Measurements from ENCODE around the gene HDAC4. TPM values are rescaled to one million over a fixed set of nuclear protein-coding genes. Genes with fewer than 3 reads are reported as not detected.

Gene HDAC4
- total RNA-seq, 1 donor from 2014 or later = 11.8 TPM

DNA sequence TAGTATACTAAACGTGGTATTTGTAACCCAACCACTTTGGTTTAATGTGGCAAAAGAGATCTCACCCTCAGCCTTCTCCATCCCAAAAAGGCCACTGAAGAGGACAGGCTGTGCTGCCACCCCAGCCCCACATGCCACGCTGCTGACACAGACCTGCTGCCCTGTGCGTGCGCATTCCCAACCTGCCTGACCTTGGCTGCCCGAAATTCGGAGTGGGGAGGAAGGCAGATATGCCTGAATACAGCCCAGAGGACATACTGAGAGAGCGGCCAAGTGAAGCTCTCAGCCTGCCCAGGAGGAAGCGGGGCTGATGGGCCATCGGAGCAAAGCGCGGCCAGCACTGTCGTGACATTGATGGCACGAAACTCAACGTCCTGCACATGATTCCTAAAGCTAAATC, 70.0 kb downstream of the HDAC4 start:
- H3K79me2 ChIP-seq (ENCODE audit: insufficient read depth, low read length) = peaks cover 14% of the 10 kb centered on the region
- FAIRE-seq (no peak), DNase-seq (ENCODE audit: low read depth) (no peak)
- no peak overlapping the region for H3K9ac ChIP-seq (ENCODE audit: low read length)
- no peak overlapping the region for H2AFZ ChIP-seq (ENCODE audit: low read depth, low read length)
- no peak for TF ChIP-seq EZH2 (IDR thresholded peaks at IDR 0.05; ENCODE audit: insufficient read depth, low read length)
- TF ChIP-seq, protein P1, sequence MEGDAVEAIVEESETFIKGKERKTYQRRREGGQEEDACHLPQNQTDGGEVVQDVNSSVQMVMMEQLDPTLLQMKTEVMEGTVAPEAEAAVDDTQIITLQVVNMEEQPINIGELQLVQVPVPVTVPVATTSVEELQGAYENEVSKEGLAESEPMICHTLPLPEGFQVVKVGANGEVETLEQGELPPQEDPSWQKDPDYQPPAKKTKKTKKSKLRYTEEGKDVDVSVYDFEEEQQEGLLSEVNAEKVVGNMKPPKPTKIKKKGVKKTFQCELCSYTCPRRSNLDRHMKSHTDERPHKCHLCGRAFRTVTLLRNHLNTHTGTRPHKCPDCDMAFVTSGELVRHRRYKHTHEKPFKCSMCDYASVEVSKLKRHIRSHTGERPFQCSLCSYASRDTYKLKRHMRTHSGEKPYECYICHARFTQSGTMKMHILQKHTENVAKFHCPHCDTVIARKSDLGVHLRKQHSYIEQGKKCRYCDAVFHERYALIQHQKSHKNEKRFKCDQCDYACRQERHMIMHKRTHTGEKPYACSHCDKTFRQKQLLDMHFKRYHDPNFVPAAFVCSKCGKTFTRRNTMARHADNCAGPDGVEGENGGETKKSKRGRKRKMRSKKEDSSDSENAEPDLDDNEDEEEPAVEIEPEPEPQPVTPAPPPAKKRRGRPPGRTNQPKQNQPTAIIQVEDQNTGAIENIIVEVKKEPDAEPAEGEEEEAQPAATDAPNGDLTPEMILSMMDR (IDR thresholded peaks at IDR 0.05; ENCODE audit: insufficient read depth, low read depth, low read length) = no peak
- Mint-ChIP-seq H3K9me3 (ENCODE audit: unreplicated experiment) (no peaks in the 10 kb centered on the region), H3K27me3 (ENCODE audit: low read depth, unreplicated experiment) (no peaks in the 10 kb centered on the region), H3K4me3 (ENCODE audit: unreplicated experiment) (no peak overlapping the region), H3K36me3 (ENCODE audit: low read depth, unreplicated experiment) (no peaks in the 10 kb centered on the region), H3K27ac (ENCODE audit: unreplicated experiment) (no peak overlapping the region), H3K4me1 (ENCODE audit: low read depth, unreplicated experiment) (peaks cover 9% of the 10 kb centered on the region)
- H3K4me3 ChIP-seq (ENCODE audit: insufficient read depth, low read depth, low read length) = no peak overlapping the region
- no peaks in the 10 kb centered on the region for H3K9me3 ChIP-seq (ENCODE audit: insufficient read depth, low read depth, low read length)
- H3K27ac ChIP-seq (ENCODE audit: low read depth, low read length) = no peak overlapping the region
- H4K20me1 ChIP-seq (ENCODE audit: insufficient read depth, low read length) = peaks cover 37% of the 10 kb centered on the region
- no peak overlapping the region for H3K4me2 ChIP-seq (ENCODE audit: low read length)
- no peaks in the 10 kb centered on the region for H3K27me3 ChIP-seq (ENCODE audit: insufficient read depth, low read length)
- no peaks in the 10 kb centered on the region for H3K36me3 ChIP-seq (ENCODE audit: insufficient read depth, low read length)
- H3K4me1 ChIP-seq (ENCODE audit: insufficient read depth, low read length) = peaks cover 11% of the 10 kb centered on the region

DNA sequence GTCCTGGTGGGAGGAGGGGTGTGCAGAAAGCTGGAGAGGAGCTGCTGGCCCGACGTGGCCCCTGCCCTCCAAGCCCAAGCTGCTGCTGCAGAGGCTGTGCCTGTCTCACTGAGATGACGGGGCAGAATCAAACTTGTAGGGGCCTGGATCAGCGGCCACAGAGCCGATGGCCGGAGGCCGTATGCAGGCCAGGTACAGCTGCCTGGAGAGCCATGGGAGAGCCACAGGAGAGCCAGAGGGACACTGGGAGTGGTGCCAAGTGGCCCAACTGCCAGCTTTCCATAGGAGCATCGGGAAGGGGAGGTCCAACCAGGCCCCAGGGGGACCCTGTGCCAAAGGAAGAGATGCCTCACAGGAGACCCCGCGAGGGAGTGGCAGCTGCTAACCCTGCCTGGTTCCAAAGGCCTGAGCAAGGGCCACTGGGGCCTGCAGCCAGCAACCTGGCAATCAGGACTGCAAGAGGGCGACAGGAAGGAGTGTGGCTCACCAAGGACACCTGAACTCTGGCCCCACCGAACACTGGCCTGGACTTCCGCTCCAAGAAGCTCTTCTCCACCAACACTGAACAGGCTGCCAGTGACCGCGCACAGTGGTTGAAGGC, 70.7 kb downstream of the HDAC4 start:
- H3K9ac ChIP-seq (ENCODE audit: low read length) = no peak overlapping the region
- FAIRE-seq (no peak), DNase-seq (ENCODE audit: low read depth) (no peak)
- no peak overlapping the region for H3K27ac Mint-ChIP-seq (ENCODE audit: unreplicated experiment)
- no peak overlapping the region for H2AFZ ChIP-seq (ENCODE audit: low read depth, low read length)
- H3K36me3 ChIP-seq (ENCODE audit: insufficient read depth, low read length) = no peaks in the 10 kb centered on the region
- no peak for TF ChIP-seq EZH2 (IDR thresholded peaks at IDR 0.05; ENCODE audit: insufficient read depth, low read length)
- TF ChIP-seq, protein P1 (IDR thresholded peaks at IDR 0.05; ENCODE audit: insufficient read depth, low read depth, low read length) = no peak
- H4K20me1 ChIP-seq (ENCODE audit: insufficient read depth, low read length) = peaks cover 40% of the 10 kb centered on the region
- no peak overlapping the region for H3K4me3 Mint-ChIP-seq (ENCODE audit: unreplicated experiment)
- H3K4me1 ChIP-seq (ENCODE audit: insufficient read depth, low read length) = peaks cover 11% of the 10 kb centered on the region
- no peak overlapping the region for H3K27ac ChIP-seq (ENCODE audit: low read depth, low read length)
- peaks cover 14% of the 10 kb centered on the region for H3K79me2 ChIP-seq (ENCODE audit: insufficient read depth, low read length)
- H3K9me3 ChIP-seq (ENCODE audit: insufficient read depth, low read depth, low read length) = no peaks in the 10 kb centered on the region
- H3K4me1 Mint-ChIP-seq (ENCODE audit: low read depth, unreplicated experiment) = peaks cover 9% of the 10 kb centered on the region
- H3K27me3 Mint-ChIP-seq (ENCODE audit: low read depth, unreplicated experiment) = no peaks in the 10 kb centered on the region
- no peaks in the 10 kb centered on the region for H3K27me3 ChIP-seq (ENCODE audit: insufficient read depth, low read length)
- no peak overlapping the region for H3K4me2 ChIP-seq (ENCODE audit: low read length)
- no peaks in the 10 kb centered on the region for H3K36me3 Mint-ChIP-seq (ENCODE audit: low read depth, unreplicated experiment)
- no peaks in the 10 kb centered on the region for H3K9me3 Mint-ChIP-seq (ENCODE audit: unreplicated experiment)
- H3K4me3 ChIP-seq (ENCODE audit: insufficient read depth, low read depth, low read length) = no peak overlapping the region

DNA sequence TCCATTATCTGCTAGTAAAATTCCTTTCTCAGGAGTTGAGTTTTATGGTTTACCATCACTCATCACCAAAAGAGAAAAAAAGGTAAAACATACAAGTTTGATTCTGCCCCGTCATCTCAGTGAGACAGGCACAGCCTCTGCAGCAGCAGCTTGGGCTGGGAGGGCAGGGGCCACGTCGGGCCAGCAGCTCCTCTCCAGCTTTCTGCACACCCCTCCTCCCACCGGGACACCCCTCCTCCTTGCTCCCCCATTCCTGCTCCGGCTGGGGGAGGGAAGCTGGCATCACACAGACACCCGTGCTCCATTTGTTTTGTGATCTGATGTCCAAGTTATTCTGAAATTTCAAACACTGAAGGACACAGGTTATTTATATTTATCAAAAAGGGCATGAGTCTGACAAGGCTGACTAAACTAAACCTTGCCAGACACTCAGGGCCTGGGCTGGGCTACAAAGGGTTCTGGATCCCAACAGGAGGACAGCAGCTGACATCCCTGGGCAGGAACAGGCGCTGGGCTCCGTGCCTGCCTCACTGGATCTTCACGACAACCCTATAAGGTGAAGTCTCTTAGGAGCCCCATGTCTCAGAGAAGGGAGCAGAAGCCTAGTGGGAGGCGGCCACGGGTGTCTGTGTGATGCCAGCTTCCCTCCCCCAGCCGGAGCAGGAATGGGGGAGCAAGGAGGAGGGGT, 71.4 kb downstream of the HDAC4 start:
- Mint-ChIP-seq H3K36me3 (ENCODE audit: low read depth, unreplicated experiment) (no peaks in the 10 kb centered on the region), H3K27ac (ENCODE audit: unreplicated experiment) (no peak overlapping the region), H3K9me3 (ENCODE audit: unreplicated experiment) (no peaks in the 10 kb centered on the region), H3K4me3 (ENCODE audit: unreplicated experiment) (no peak overlapping the region), H3K27me3 (ENCODE audit: low read depth, unreplicated experiment) (no peaks in the 10 kb centered on the region), H3K4me1 (ENCODE audit: low read depth, unreplicated experiment) (peaks cover 9% of the 10 kb centered on the region)
- no peaks in the 10 kb centered on the region for H3K27me3 ChIP-seq (ENCODE audit: insufficient read depth, low read length)
- TF ChIP-seq EZH2 (IDR thresholded peaks at IDR 0.05; ENCODE audit: insufficient read depth, low read length) = no peak
- TF ChIP-seq, protein P1 (IDR thresholded peaks at IDR 0.05; ENCODE audit: insufficient read depth, low read depth, low read length) = no peak
- no peaks in the 10 kb centered on the region for H3K36me3 ChIP-seq (ENCODE audit: insufficient read depth, low read length)
- no peak overlapping the region for H3K4me3 ChIP-seq (ENCODE audit: insufficient read depth, low read depth, low read length)
- no peak overlapping the region for H3K27ac ChIP-seq (ENCODE audit: low read depth, low read length)
- H3K9ac ChIP-seq (ENCODE audit: low read length) = peak overlapping the region; percentile 6
- H2AFZ ChIP-seq (ENCODE audit: low read depth, low read length) = no peak overlapping the region
- FAIRE-seq (no peak), DNase-seq (ENCODE audit: low read depth) (no peak)
- H4K20me1 ChIP-seq (ENCODE audit: insufficient read depth, low read length) = peaks cover 45% of the 10 kb centered on the region
- H3K9me3 ChIP-seq (ENCODE audit: insufficient read depth, low read depth, low read length) = no peaks in the 10 kb centered on the region
- H3K4me1 ChIP-seq (ENCODE audit: insufficient read depth, low read length) = peaks cover 11% of the 10 kb centered on the region
- no peak overlapping the region for H3K4me2 ChIP-seq (ENCODE audit: low read length)
- peaks cover 14% of the 10 kb centered on the region for H3K79me2 ChIP-seq (ENCODE audit: insufficient read depth, low read length)
